HG02852 (cell line): ENCODE measurements around the gene HEATR3.

Experiments used
- ATAC-seq: cut with Tn5 transposase; IDR thresholded peaks from one replicate; pipeline ENCODE4 v1.9.1; 2021; ENCODE audit warnings: mild to moderate bottlenecking, moderate library complexity; ENCODE audit not compliant: unreplicated experiment

Gene HEATR3, protein sequence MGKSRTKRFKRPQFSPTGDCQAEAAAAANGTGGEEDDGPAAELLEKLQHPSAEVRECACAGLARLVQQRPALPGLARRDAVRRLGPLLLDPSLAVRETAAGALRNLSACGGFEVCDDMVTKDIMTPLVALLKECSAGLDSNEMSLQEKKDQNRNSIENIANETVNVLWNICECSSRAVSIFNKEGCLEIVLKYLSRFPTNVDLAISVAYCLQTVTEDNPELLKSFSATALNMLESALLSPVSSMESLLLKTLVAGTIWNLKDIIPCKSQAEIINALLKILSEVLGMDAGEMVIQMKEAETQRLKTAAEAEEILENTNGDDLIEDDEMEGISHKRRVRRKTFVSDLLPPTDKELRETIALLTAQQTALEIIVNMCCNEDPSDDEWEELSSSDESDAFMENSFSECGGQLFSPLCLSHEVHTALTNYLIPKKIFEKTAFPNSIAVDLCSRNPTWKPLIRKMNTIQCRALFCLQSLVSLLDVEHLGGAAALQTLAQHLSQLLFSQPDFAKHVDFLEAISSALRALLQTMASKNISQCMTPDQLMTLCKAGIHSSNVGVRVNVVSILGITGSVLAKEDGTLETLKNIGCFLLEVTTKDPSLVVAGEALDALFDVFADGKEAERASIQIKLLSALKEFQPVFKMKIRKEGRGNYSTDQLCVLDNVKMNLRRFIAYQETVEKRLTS

DNA sequence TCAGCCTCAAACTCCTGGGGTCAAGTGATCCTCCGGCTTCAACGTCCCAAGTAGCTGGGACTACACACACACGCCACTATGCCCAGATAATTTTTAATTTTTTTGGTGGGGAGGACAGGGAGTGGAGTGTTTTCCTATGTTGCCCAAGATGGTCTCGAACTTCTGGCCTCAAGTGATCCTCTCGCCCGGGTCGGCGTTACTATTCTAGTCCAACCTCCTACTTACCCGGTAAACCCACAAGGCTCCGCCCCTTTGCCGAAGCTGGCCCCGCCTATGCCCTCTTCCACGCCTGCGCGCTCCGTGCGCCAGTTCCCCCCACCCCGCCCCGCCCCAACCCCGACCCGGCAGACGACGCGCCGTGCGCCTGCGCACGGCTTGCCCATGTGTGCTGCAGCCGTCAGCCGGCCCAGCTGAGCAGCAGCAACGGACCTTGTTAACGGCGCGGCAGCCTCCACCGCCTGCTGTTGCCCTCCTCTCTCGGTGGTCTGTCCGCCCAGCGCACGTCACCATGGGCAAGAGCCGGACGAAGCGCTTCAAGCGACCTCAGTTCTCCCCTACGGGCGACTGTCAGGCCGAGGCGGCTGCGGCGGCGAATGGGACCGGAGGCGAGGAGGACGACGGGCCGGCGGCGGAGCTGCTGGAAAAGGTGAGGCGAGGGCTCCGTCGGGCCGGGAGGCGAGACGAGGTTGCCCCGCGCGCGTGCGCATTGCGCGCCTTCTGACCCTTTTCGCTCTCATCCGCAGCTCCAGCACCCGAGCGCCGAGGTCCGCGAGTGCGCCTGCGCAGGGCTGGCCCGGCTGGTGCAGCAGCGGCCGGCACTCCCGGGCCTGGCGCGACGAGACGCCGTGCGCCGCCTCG lies at the start of gene HEATR3:
Gene HEATR3, plus strand, starts transcription at position 347 of the 858 bp plus-strand sequence. Its CDS starts 162 bp downstream, at position 509.
- peak; percentile 82 for ATAC-seq

DNA sequence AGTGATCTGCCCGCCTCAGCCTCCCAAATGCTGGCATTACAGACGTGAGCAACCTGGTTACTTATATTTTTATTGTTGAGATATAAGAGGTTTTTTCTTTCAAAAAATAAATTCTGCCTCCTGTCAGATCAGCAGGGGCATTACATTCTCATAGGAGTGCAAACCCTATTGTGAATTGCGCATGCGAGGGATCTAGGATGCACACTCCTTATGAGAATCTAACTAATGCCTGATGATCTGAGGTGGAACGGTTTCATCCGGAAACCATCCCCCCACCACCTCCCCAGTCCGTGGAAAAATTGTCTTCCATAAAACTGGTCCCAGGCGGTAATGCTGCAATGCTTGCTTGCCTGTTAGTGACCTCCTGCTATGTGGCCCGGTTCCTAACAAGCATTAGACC lies 48.2 kb upstream of the HEATR3 start:
- no peak for ATAC-seq

DNA sequence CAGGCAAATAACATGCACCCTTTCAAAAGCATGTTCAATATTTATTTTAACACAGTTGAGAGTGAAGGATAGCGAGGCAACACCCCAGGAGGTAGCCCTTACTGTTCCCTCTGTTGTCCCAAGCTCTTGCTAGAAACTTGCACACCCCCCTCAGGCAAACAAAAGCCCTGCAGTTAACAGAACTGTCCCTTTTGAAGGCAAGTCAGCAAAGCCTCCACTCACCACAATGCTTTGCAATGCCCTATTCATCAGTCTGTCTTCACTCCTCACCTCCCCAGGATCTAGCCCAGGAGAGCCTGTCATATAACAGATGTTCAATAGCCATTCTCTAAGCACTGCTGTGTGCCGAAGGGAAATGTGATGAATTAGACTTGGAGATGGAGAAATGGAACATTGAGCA lies 44.2 kb upstream of the HEATR3 start:
- ATAC-seq = no peak

DNA sequence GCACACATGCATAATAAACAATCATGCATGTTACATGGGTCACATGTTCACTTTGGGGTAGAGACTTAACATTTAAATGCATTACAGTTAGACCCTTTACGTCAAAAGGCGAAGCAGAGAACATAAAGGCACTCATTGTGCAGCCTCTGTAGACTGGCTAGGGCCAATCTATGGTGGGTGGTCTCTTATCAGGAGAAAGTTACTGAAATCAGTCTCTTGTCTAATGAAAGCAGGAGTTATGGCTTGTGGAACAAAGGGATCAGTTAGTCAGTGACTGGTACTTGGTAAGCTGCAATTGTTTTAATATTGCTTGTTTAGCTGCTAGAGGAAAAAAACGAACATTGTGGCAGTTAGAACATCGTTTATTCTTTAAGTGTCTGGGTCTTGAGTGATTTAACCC lies 42.1 kb upstream of the HEATR3 start:
- ATAC-seq = no peak

DNA sequence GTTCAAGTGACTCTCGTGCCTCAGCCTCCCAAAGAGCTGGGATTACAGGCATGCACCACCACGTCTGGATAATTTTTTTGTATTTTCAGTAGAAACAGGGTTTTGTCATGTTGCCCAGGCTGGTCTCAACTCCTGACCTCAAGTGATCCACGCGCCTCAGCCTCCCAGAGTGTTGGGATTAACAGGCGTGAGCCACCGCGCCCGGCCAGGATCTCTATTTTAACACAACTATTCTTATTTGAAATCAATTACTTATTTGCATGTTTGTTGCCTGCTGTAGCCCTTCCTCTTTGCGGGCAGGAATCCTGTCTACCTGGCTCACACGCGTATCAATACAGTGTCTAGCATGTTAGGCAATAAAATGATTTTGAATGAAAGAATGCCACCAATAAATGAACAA lies 41.6 kb upstream of the HEATR3 start:
- no peak for ATAC-seq

DNA sequence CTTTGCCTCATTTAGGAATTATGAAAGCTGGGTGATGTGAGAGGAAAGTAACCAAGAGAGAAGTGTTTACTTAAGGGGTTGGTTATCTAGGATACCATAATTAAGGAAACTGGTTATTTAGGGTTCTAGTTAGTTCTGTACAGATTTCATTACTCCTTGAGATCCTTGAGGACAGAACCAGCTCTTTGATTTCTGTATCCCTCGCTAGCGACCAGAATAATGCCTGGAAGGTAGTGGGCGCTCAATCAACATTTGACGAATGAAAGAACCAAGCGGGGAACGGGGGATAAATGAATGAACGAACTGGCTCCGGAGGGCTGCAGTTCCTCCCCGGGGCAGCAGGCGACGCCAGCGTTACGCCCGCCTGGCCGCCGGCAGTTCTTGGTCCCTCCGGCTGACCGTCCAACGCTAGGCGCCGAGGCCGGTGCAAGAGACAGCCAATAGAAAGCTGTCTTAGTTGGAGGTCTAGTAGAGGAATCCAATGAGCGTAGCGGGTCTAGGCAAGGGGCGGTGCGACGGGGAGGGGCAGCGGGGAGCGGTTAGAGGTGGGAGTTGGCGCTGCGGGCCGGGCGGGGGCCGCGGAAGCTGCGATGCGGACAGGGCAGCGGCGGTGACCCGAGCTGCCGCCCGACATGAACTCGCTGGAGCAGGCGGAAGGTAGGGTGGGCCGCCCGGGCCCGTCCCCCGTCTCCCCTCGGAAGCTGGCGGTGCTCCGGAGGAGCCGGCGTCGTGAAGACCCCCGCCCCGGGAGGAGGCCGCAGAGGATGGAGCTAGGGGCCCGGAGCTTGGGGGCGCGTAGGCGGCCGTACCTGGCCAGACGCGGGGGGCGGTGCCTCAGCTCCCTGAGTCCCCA lies 40.9 kb upstream of the HEATR3 start, which contains the start of gene CNEP1R1:
Gene CNEP1R1, plus strand, starts transcription at position 542 of the 853 bp plus-strand sequence. Its CDS starts 91 bp downstream, at position 633.
- peak; percentile 99 for ATAC-seq

DNA sequence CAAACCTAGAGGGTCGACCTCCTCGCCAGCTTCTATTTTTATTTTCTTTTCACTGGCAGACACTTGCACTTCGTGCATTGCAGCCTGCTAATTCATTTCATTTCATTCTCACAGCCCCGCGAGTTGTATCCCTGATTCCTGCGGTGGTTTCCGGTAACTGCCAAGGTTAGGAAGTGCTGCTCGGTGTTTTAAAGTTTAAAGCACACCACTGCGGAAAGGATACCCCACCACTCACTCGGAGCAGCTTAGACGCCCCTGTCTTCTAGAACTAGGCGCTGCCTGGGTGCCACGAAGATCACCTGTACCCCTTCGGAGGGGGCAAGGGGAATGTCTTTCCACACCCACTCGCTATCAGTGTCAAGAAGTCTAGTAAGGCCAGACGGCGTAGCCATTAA lies 40.2 kb upstream of the HEATR3 start:
- ATAC-seq = peak; percentile 4

DNA sequence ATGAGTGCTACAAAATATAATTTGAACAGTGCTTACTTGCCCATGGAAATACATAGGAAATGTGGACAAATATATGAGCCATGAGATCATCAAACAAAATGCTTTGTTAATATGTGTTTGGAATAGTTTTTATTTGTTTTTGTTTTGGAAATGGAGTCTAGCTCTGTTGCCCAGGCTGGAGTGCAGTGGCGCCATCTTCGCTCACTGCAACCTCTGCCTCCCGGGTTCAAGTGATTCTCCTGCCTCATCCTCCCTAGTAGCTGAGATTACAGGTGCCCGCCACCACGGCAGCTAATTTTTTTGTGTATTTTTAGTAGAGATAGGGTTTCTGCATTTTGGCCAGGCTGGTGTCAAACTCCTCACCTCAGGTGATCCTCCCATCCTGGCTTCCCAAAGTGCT lies 37.9 kb upstream of the HEATR3 start:
- no peak for ATAC-seq

DNA sequence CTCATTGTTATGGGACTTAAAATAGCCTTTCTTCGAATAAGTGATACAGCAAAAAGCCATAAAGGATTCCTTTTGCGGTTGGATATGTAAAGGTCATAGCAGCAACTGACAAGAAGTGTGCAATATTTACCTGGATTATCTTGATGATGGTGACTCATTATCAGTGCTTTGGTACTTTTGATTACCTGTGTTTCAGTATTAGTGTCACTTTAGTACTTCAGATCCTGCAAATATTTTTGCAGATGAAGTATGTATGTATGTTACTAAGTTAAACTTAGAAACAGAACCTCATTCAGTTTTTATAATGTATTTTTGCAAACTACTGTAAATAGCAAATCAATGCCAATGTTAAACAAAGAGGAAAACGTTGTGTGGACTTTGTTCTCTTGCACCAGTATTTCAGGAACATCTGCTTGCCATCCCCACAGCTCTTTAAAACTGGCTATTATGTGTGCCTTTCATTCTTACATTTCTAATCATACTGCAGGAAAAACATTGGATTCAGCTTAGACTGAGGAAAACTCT lies 30.2 kb upstream of the HEATR3 start:
- ATAC-seq = no peak

DNA sequence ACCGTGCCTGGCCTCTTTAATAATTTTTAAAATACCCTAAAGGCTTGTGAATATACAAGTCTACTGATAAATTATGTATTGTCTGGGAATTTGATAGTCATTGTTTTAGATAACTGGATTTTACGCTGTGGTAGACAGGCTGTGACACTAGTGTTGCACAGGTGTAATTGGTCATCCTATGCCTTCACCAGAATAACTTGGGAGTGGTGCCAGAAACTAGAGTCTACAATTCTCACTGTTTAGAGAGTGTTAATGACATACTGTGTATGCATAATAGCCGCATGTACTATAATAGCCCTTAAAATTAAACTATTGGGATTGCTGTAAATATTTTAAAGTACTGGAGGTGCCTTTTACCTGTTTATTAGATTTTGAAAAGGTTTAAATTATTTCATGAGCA lies 29.3 kb upstream of the HEATR3 start:
- no peak for ATAC-seq

DNA sequence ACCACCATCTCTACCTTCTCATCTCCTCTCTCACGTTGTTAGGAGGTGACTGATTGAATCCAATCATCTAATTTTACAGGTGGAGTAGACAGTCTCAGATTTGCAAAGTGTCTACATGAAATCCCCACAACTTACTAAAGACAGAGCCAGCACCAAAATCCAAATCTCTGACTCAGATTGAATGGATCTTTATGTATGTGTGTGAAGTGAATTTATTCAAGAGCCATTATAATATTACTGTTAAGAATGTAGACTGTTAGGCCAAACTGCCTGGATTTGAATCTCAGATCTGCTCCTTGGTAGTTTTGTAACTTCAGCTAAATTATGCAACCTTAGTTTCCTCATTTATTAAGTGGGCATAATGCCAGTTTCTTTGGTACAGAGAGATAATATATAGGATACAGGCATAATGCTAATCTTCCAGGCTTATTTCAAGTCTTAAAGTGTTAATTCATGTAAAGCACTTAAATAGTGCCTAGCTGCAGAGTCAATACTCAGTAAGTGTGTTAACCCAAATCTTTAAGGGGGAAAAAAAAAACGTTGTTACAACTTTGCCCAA lies 28.0 kb upstream of the HEATR3 start:
- ATAC-seq = no peak

DNA sequence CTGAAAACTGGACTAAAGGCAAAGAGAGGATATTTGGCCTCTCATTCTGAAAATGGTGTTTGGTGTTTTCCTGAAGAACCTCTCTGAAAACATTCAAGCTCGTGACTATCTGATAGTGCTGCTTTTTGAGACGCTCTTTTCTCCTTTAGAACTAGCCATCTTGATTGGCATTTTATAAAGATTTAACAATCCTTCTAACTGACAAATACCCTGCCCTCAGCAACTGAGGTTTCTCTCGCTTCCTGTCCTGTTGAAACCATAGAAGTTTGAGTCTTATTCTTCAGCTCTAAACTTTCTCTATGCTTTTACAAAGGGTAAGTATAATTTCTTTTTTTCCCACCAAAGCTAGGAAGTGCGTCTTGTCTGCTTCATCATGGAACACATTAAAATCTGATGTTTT lies 27.5 kb upstream of the HEATR3 start:
- no peak for ATAC-seq

DNA sequence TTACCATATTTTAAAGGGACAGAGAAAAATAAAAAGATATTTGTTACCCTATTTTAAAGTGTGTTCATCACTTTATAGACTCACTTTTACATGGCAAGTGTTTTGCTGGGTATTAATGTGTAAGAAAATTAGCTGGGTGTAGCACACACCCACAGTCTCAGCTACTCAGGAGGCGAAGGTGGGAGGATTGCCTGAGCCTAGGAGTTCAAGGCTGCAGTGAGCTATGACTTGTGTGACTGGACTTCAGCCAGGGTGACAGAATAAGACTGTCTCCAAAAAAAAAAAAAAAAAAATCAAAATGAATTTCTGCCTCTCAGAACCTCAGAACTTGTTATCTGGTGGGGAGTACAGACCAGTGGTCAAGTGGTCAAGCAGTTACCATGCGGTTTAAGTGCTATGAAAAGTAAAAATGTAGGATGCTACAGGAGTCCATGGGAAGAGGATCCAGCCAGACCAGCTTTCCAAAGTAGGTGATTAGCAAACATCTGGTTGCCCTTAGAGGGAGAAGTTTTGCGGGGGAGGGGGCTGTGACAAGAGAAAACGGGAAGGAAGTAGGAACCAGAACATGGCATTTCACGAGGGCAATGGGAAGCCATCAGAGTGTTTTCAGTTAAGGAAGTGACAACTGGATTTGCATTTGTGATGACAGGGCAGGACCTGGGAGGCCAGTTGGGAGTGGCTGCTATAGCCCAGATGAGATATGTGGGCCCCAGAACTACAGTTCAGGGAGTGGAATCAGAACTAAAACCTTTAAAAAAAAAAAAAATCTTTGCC lies 26.8 kb upstream of the HEATR3 start:
- ATAC-seq = no peak

DNA sequence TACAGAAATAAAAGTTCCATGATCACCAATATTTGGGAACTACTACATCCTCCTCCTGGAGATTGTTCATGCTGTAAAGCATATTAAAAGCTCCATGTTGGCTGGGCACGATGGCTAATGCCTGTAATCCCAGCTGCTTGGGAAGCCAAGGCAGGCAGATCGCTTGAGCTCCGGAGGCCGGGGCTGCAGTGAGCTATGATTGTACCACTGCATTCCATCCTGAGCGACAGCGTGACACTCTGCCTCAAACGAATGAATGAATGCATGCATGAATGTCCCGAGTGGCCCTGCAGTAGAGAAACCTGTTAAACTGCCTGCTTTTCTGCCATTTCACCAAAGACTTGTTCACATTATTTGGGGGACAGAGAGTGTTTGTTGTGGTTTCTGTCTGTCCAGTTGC lies 25.8 kb upstream of the HEATR3 start:
- ATAC-seq = no peak

DNA sequence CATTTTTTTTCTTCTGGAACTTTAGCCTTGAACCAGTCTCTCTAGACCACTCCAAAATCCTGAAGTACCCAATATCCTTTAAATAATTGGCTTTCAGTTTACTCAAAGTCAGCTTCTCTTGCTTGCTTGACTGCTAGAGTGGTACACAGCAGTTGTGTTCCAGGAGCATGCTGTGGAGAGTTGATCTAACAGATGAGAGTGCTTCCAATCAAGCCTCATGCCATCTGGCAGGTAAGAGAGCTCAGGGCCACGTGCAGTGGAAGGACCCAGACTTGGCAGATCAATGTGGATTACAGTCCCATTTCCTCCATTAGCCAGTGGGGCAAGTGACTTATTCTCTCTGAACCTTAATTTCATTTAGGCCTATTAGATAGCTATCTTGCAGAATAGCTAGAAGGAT lies 25.1 kb upstream of the HEATR3 start:
- no peak for ATAC-seq

DNA sequence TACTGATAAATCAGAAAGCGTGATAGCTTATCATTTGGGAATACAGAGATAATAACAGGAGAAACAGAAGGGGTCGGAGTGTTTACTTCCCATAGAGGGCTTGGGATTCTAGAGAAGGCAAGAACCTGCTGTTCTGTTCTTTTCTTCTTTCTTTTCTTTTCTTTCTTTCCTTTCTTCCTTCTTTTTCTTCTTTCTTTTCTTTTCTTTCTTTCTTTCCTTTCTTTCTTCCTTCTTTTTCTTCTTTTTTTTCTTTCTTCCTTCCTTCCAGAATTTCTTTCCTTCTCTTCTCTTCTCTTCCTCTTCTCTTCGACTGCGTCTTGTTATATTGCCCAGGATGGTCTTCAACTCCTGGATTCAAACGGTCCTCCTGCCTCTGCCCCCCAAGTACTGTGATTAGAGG lies 22.4 kb upstream of the HEATR3 start:
- ATAC-seq = no peak

DNA sequence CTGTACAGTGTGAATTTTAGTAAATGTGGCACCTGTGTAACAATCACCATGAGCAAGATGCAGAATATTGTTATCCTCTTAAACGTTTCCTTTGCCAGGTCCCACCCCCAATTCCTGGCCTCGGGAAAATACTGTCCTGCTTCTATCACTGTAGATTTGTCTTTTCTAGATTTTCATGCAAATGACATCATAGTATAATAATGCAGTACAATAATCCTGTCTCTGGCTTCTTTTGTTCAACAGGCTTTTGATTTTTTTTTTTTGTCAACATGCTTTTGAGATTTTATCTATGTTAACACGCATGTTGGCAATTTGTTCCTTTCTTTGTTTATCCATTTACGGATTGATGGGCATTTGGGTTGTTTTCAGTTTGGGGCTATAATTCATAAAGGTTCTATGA lies 20.4 kb upstream of the HEATR3 start:
- no peak for ATAC-seq

DNA sequence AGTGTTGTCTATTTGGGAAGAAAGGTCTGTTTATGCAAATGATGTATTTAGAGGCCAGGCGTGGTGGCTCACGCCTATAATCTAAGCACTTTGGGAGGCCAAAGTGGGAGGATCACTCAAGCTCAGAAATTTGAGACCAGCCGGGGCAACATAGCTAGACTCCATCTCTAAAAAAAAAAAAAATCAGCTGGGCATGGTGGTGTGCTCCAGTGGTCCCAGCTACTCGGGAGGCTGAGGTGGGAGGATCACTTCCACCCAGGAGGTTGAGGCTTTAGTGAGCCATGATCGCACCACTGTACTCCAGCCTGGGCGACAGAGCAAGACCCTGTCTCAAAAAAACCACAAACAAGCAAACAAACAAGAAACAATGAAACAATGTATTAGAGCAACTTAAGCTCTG lies 18.9 kb upstream of the HEATR3 start:
- no peak for ATAC-seq

DNA sequence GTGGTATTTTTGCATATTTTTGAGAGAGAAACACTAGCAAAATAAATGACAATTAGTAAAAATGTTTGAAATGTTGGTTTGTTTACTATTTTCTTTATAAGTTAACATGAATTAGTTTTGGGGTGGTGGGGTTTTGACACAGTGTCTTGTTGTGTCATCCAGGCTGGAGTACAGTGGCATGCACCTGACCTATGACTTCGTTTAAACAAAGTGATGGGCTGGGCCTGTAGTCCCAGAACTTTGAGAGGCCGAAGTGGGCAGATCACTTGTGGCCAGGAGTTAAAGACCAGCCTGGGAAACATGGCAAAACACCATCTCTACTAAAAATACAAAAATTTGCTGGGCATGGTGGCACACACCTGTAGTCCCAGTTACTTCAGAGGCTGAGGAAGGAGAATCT lies 17.9 kb upstream of the HEATR3 start:
- no peak for ATAC-seq
